COLO829 (cell line): ENCODE results near the gene BNC1.
"Not testable (repeated sequence)": the region's sequence is repeated elsewhere in the genome, so short reads cannot be mapped to it uniquely, and the experiment has no call there.

Experiments
- DNase-seq: peaks from one replicate; pipeline ENCODE4 v3.0.0; 2012; ENCODE audit warnings: low spot score

The BNC1 gene

GRCh38 chr15:83295417-83295816 lies 11.0 kb upstream of the BNC1 start:
- no peak for DNase-seq

GRCh38 chr15:83293201-83293600 lies 8.7 kb upstream of the BNC1 start:
- DNase-seq, result no peak

GRCh38 chr15:83292317-83292716 lies 7.9 kb upstream of the BNC1 start:
- no peak for DNase-seq

- DNase-seq, result no peak
Measured at GRCh38 chr15:83290236-83290635, 5.8 kb upstream of the BNC1 start.

GRCh38 chr15:83289160-83289559 lies 4.7 kb upstream of the BNC1 start:
- DNase-seq, result no peak

- no peak for DNase-seq
Measured at GRCh38 chr15:83288381-83288801, 3.9 kb upstream of the BNC1 start.

- no peak for DNase-seq
Measured at GRCh38 chr15:83287541-83288027, 3.1 kb upstream of the BNC1 start.

- DNase-seq, result no peak
Measured at GRCh38 chr15:83285979-83286553, 1.6 kb upstream of the BNC1 start.

GRCh38 chr15:83285284-83285978 lies 967 bp upstream of the BNC1 start:
- no peak for DNase-seq

GRCh38 chr15:83283813-83284558 lies 478 bp downstream of the BNC1 start:
- DNase-seq, result no peak

- DNase-seq, result no peak
Measured at GRCh38 chr15:83283138-83283812, 1.2 kb downstream of the BNC1 start.

GRCh38 chr15:83282776-83283137 lies 1.7 kb downstream of the BNC1 start:
- no peak for DNase-seq

- DNase-seq, result no peak
Measured at GRCh38 chr15:83282141-83282540, 2.3 kb downstream of the BNC1 start.

GRCh38 chr15:83278191-83278590 lies 6.3 kb downstream of the BNC1 start:
- DNase-seq, result no peak

GRCh38 chr15:83276661-83277060 lies 7.8 kb downstream of the BNC1 start:
- no peak for DNase-seq

GRCh38 chr15:83275412-83275811 lies 9.1 kb downstream of the BNC1 start:
- no peak for DNase-seq

GRCh38 chr15:83270176-83270575 lies 14.3 kb downstream of the BNC1 start:
- no peak for DNase-seq

- DNase-seq, result no peak
Measured at GRCh38 chr15:83268147-83268546, 16.3 kb downstream of the BNC1 start.

- DNase-seq, result no peak
Measured at GRCh38 chr15:83262594-83263315, 21.7 kb downstream of the BNC1 start.

- DNase-seq, result not testable (repeated sequence)
Measured at GRCh38 chr15:83262181-83262580, 22.3 kb downstream of the BNC1 start.

GRCh38 chr15:83250781-83251180 lies 33.7 kb downstream of the BNC1 start:
- no peak for DNase-seq

GRCh38 chr15:83249030-83249343 lies 35.5 kb downstream of the BNC1 start:
- no peak for DNase-seq
